Measurements from ENCODE around the gene ZNF236. TPM values are rescaled to one million over a fixed set of nuclear protein-coding genes. Genes with fewer than 3 reads are reported as not detected.

ZNF236 gene
- total RNA-seq, 1 experiment from 2014 or later, result 22.2 TPM

- BruUV-seq (replicated peaks), result no TSS peak
- DNase-seq, result no peak
- intact Hi-C loops (cut with micrococcal nuclease; ENCODE audit: unreplicated experiment), result no loop called here
- Mint-ChIP-seq H3K27me3 (ENCODE audit: unreplicated experiment) (no peaks in the 10 kb centered on the region), H3K9me3 (ENCODE audit: low read depth, unreplicated experiment) (no peaks in the 10 kb centered on the region), H3K4me1 (ENCODE audit: low read depth, unreplicated experiment) (no peaks in the 10 kb centered on the region), H3K27ac (ENCODE audit: unreplicated experiment) (no peak overlapping the region), H3K4me3 (ENCODE audit: low read depth, unreplicated experiment) (no peak overlapping the region), H3K36me3 (ENCODE audit: insufficient read depth, unreplicated experiment) (peaks cover 72% of the 10 kb centered on the region)
- no peak for TF ChIP-seq CTCF (IDR thresholded peaks at IDR 0.05; ENCODE audit: unreplicated experiment)
- CTCF ChIA-PET, result no interaction called here
Observed at GRCh38 chr18:77014538-77014937, 192.2 kb downstream of the ZNF236 start.

GRCh38 chr18:77015169-77015568 is 192.8 kb downstream of the ZNF236 start:
- CTCF ChIA-PET, result no interaction called here
- peaks cover 72% of the 10 kb centered on the region for H3K36me3 Mint-ChIP-seq (ENCODE audit: insufficient read depth, unreplicated experiment)
- H3K27me3 Mint-ChIP-seq (ENCODE audit: unreplicated experiment), result no peaks in the 10 kb centered on the region
- no peak overlapping the region for H3K27ac Mint-ChIP-seq (ENCODE audit: unreplicated experiment)
- no peak for TF ChIP-seq CTCF (IDR thresholded peaks at IDR 0.05; ENCODE audit: unreplicated experiment)
- no peak overlapping the region for H3K4me3 Mint-ChIP-seq (ENCODE audit: low read depth, unreplicated experiment)
- intact Hi-C loops (cut with micrococcal nuclease; ENCODE audit: unreplicated experiment), result no loop called here
- BruUV-seq (replicated peaks), result no TSS peak
- H3K9me3 Mint-ChIP-seq (ENCODE audit: low read depth, unreplicated experiment), result no peaks in the 10 kb centered on the region
- no peak for DNase-seq
- H3K4me1 Mint-ChIP-seq (ENCODE audit: low read depth, unreplicated experiment), result no peaks in the 10 kb centered on the region

GRCh38 chr18:77015771-77016710 is 193.7 kb downstream of the ZNF236 start:
- Mint-ChIP-seq H3K4me3 (ENCODE audit: low read depth, unreplicated experiment) (no peak overlapping the region), H3K9me3 (ENCODE audit: low read depth, unreplicated experiment) (no peaks in the 10 kb centered on the region), H3K27me3 (ENCODE audit: unreplicated experiment) (no peaks in the 10 kb centered on the region), H3K36me3 (ENCODE audit: insufficient read depth, unreplicated experiment) (peaks cover 69% of the 10 kb centered on the region), H3K4me1 (ENCODE audit: low read depth, unreplicated experiment) (no peaks in the 10 kb centered on the region), H3K27ac (ENCODE audit: unreplicated experiment) (no peak overlapping the region)
- TF ChIP-seq CTCF (IDR thresholded peaks at IDR 0.05; ENCODE audit: unreplicated experiment), result no peak
- CTCF ChIA-PET, result interaction anchor here (0.7 kb wide), 1 partner anchor 10 kb away, joined by 7 read pairs; no protein-coding TSS in a partner anchor
- TSS peak; percentile 27 for BruUV-seq (replicated peaks)
- no peak for DNase-seq
- intact Hi-C loops (cut with micrococcal nuclease; ENCODE audit: unreplicated experiment), result no loop called here

- BruUV-seq (replicated peaks), result no TSS peak
- CTCF ChIA-PET, result interaction anchor here (1.0 kb wide), 1 partner anchor 37 kb away, joined by 3 read pairs; no protein-coding TSS in a partner anchor
- peaks cover 65% of the 10 kb centered on the region for H3K36me3 Mint-ChIP-seq (ENCODE audit: insufficient read depth, unreplicated experiment)
- H3K9me3 Mint-ChIP-seq (ENCODE audit: low read depth, unreplicated experiment), result no peaks in the 10 kb centered on the region
- no peak for TF ChIP-seq CTCF (IDR thresholded peaks at IDR 0.05; ENCODE audit: unreplicated experiment)
- intact Hi-C loops (cut with micrococcal nuclease; ENCODE audit: unreplicated experiment), result no loop called here
- H3K4me3 Mint-ChIP-seq (ENCODE audit: low read depth, unreplicated experiment), result no peak overlapping the region
- no peaks in the 10 kb centered on the region for H3K4me1 Mint-ChIP-seq (ENCODE audit: low read depth, unreplicated experiment)
- DNase-seq, result no peak
- no peak overlapping the region for H3K27ac Mint-ChIP-seq (ENCODE audit: unreplicated experiment)
- H3K27me3 Mint-ChIP-seq (ENCODE audit: unreplicated experiment), result no peaks in the 10 kb centered on the region
Observed at GRCh38 chr18:77016936-77017335, 194.6 kb downstream of the ZNF236 start.

Data from Calu3 (cell line).